OCI-LY3 (cell line): Measurements from ENCODE around the gene RREB1.

Source experiments
- EZH2phosphoT487 ChIP-seq: fragments of 200-600 bp; shearing (Covaris generic); IDR thresholded peaks from 2 replicates; pipeline ENCODE4 v1.6.1; 2018; ENCODE audit warnings: antibody characterized with exemption, mixed run types, low read depth
- TF ChIP-seq, protein P1 (sequence below): fragments of 200-600, 300-600 bp; sonication (generic); IDR thresholded peaks from 2 replicates; pipeline ENCODE4 v1.5.1; 2014; ENCODE audit warnings: antibody characterized with exemption, low read length, low read depth

DNA sequence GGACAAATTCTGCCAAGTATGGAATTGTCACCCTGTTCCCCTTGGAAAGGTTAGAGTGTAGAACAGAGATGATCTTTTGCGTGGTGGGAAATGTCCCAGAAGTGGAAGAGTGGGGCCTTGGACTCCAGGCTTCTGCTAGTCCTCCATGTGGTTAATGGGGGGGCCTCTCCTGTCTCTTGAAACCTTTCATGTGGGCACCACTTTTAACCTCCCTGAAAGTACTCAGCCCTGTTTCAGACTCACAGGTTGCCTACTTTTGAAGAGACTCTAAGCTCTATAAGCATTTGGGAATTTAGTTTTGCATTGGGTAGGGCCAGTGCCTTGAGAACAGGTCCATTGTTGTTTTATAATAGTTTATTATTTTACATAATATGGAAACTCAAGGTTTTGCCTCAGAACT, 17.5 kb downstream of the RREB1 start:
- TF ChIP-seq, protein P1, sequence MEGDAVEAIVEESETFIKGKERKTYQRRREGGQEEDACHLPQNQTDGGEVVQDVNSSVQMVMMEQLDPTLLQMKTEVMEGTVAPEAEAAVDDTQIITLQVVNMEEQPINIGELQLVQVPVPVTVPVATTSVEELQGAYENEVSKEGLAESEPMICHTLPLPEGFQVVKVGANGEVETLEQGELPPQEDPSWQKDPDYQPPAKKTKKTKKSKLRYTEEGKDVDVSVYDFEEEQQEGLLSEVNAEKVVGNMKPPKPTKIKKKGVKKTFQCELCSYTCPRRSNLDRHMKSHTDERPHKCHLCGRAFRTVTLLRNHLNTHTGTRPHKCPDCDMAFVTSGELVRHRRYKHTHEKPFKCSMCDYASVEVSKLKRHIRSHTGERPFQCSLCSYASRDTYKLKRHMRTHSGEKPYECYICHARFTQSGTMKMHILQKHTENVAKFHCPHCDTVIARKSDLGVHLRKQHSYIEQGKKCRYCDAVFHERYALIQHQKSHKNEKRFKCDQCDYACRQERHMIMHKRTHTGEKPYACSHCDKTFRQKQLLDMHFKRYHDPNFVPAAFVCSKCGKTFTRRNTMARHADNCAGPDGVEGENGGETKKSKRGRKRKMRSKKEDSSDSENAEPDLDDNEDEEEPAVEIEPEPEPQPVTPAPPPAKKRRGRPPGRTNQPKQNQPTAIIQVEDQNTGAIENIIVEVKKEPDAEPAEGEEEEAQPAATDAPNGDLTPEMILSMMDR, result no peak
- TF ChIP-seq EZH2phosphoT487, result no peak
